Dermis blood vessel endothelial cell (primary cell): ENCODE measurements around the gene PLPP6. TPM values are rescaled to one million over a fixed set of nuclear protein-coding genes. Genes with fewer than 3 reads are reported as not detected.
"Not testable (repeated sequence)": the region's sequence is repeated elsewhere in the genome, so short reads cannot be mapped to it uniquely, and the experiment has no call there.

ENCODE experiments used
- DNase-seq: peaks from one replicate; pipeline ENCODE4 v3.0.0; 2010
- total RNA-seq: library from RNA; depleted of rRNA; stranded (reverse); fragments of >200 nt; gene quantifications from 2 replicates; pipeline ENCODE4 v1.2.3, GENCODE V29; 2014

PLPP6 gene
- 6.1 and 8.0 TPM in 2 replicates for total RNA-seq

- DNase-seq, result peak; percentile 89
Observed at GRCh38 chr9:4662108-4662988, at the start of gene PLPP6. Gene PLPP6 (plus strand): TSS chr9:4662294. CDS start chr9:4662376, 82 bp downstream.

- no peak for DNase-seq
Observed at GRCh38 chr9:4614627-4615026, 47.5 kb upstream of the PLPP6 start.

GRCh38 chr9:4615251-4615650, 46.8 kb upstream of the PLPP6 start:
- DNase-seq, result no peak

GRCh38 chr9:4615778-4616177, 46.3 kb upstream of the PLPP6 start:
- DNase-seq, result no peak

GRCh38 chr9:4617752-4618151, 44.3 kb upstream of the PLPP6 start:
- DNase-seq, result peak; percentile 15

GRCh38 chr9:4618700-4619099, 43.4 kb upstream of the PLPP6 start:
- no peak for DNase-seq

- DNase-seq, result no peak
Observed at GRCh38 chr9:4620057-4620765, 41.9 kb upstream of the PLPP6 start.

- peak; percentile 46 for DNase-seq
Observed at GRCh38 chr9:4620881-4621555, 41.1 kb upstream of the PLPP6 start.

GRCh38 chr9:4622016-4622415, 40.1 kb upstream of the PLPP6 start:
- no peak for DNase-seq

- DNase-seq, result peak; percentile 29
Observed at GRCh38 chr9:4630836-4631235, 31.3 kb upstream of the PLPP6 start.

- no peak for DNase-seq
Observed at GRCh38 chr9:4638968-4639367, 23.1 kb upstream of the PLPP6 start.

- no peak for DNase-seq
Observed at GRCh38 chr9:4639420-4639819, 22.7 kb upstream of the PLPP6 start.

GRCh38 chr9:4640027-4640426, 22.1 kb upstream of the PLPP6 start:
- DNase-seq, result peak; percentile 70

GRCh38 chr9:4642351-4642750, 19.7 kb upstream of the PLPP6 start:
- no peak for DNase-seq

GRCh38 chr9:4654084-4654483, 8.0 kb upstream of the PLPP6 start:
- no peak for DNase-seq

- DNase-seq, result no peak
Observed at GRCh38 chr9:4654538-4654937, 7.6 kb upstream of the PLPP6 start.

GRCh38 chr9:4656196-4656595, 5.9 kb upstream of the PLPP6 start:
- not testable (repeated sequence) for DNase-seq

- DNase-seq, result no peak
Observed at GRCh38 chr9:4656621-4657020, 5.5 kb upstream of the PLPP6 start.

GRCh38 chr9:4657426-4658159, 4.5 kb upstream of the PLPP6 start:
- DNase-seq, result no peak

- not testable (repeated sequence) for DNase-seq
Observed at GRCh38 chr9:4660665-4661064, 1.4 kb upstream of the PLPP6 start.

GRCh38 chr9:4661165-4661564, 929 bp upstream of the PLPP6 start:
- no peak for DNase-seq

GRCh38 chr9:4661611-4662010, 483 bp upstream of the PLPP6 start:
- DNase-seq, result no peak
